Mucosa of descending colon (tissue), 3 donors: ENCODE data around the gene KIRREL3. TPM values are rescaled to one million over a fixed set of nuclear protein-coding genes. Genes with fewer than 3 reads are reported as not detected.

Source experiments
- ATAC-seq: fragments of 200-7000 bp; cut with Tn5 transposase; one replicate; pipeline ENCODE4 v1.9.1; 2020; ENCODE audit warnings: mild to moderate bottlenecking, moderate library complexity
- DNase-seq, 3 donors: peaks; one replicate each; pipeline ENCODE4 v3.0.0-alpha.2; 2020
- H3K36me3 ChIP-seq: fragments of 200-600 bp; one replicate; pipeline ENCODE4 v1.8.0; 2021; ENCODE audit warnings: low read depth, mild to moderate bottlenecking
- H3K4me1 ChIP-seq: fragments of 200-600 bp; one replicate; pipeline ENCODE4 v1.8.0; 2021; ENCODE audit warnings: low read depth, mild to moderate bottlenecking
- H3K4me3 ChIP-seq: fragments of 200-600 bp; one replicate; pipeline ENCODE4 v1.8.0; 2021; ENCODE audit warnings: mild to moderate bottlenecking
- H3K9me3 ChIP-seq: fragments of 200-600 bp; one replicate; pipeline ENCODE4 v1.8.0; 2021; ENCODE audit warnings: mild to moderate bottlenecking
- CTCF ChIP-seq: fragments of 200-600 bp; IDR thresholded peaks from one replicate; pipeline ENCODE4 v1.8.0; 2022; ENCODE audit warnings: antibody characterized with exemption, mild to moderate bottlenecking
- intact Hi-C, 2 donors: fragments of 100-400 bp; cut with DNase I in 1 of 2; cut with micrococcal nuclease in 1 of 2; formaldehyde crosslinking; loops; one replicate each; pipeline versions ENCODE4 v1.11.0 to v1.11.1; 2022; cut with DNase I, micrococcal nuclease
- total RNA-seq, 3 donors: library from RNA; stranded (reverse); fragmentation: NEBNext Ultra II Directional in 2 of 3; extraction: Animal tissue kit (Norgen Biotek cat#: 25700) in 2 of 3; gene quantifications; one replicate each; pipeline versions ENCODE4 v1.2.1 to v1.2.4, GENCODE V29; 2021 to 2023
- donor health status: DM: no; HTN: no; CAD: no; lungs with moderate emphysema.
- donor health status: DM: no; HTN: no; CAD: no.
- donor health status: DM: no; HTN: yes; CAD: no.

Gene KIRREL3
- total RNA-seq, 3 donors from 2014 or later = 0.23 to 2.4 (median 0.70) TPM

GRCh38 chr11:126594921-126595367, 405.6 kb downstream of the KIRREL3 start:
- no peak for TF ChIP-seq CTCF
- intact Hi-C loops = no loop called here
- DNase-seq (no peak), ATAC-seq (no peak)
- H3K4me3 ChIP-seq = no peak overlapping the region
- H3K9me3 ChIP-seq = no peaks in the 10 kb centered on the region
- H3K36me3 ChIP-seq = no peaks in the 10 kb centered on the region
- H3K4me1 ChIP-seq = no peaks in the 10 kb centered on the region

- intact Hi-C loops = no loop called here
- Histone ChIP-seq H3K4me3 (no peak overlapping the region), H3K36me3 (no peaks in the 10 kb centered on the region), H3K4me1 (no peaks in the 10 kb centered on the region), H3K9me3 (no peaks in the 10 kb centered on the region)
- ATAC-seq (peak; percentile 45), DNase-seq (peak in 1 of 3 donors; percentile 7)
- no peak for TF ChIP-seq CTCF
Observed at GRCh38 chr11:126592496-126593410, 407.8 kb downstream of the KIRREL3 start.

GRCh38 chr11:126591966-126592489, 408.5 kb downstream of the KIRREL3 start:
- no peaks in the 10 kb centered on the region for H3K9me3 ChIP-seq
- H3K36me3 ChIP-seq = no peaks in the 10 kb centered on the region
- no peaks in the 10 kb centered on the region for H3K4me1 ChIP-seq
- DNase-seq = no peak
- no peak for ATAC-seq
- TF ChIP-seq CTCF = no peak
- no peak overlapping the region for H3K4me3 ChIP-seq
- intact Hi-C loops = no loop called here

GRCh38 chr11:126589492-126589803, 411.1 kb downstream of the KIRREL3 start:
- no peak for TF ChIP-seq CTCF
- intact Hi-C loops = no loop called here
- no peaks in the 10 kb centered on the region for H3K9me3 ChIP-seq
- no peaks in the 10 kb centered on the region for H3K36me3 ChIP-seq
- no peak overlapping the region for H3K4me3 ChIP-seq
- H3K4me1 ChIP-seq = no peaks in the 10 kb centered on the region
- ATAC-seq (no peak), DNase-seq (no peak)

GRCh38 chr11:126588630-126589491, 411.7 kb downstream of the KIRREL3 start:
- ATAC-seq (no peak), DNase-seq (no peak)
- intact Hi-C loops = no loop called here
- no peak for TF ChIP-seq CTCF
- no peaks in the 10 kb centered on the region for H3K4me1 ChIP-seq
- H3K9me3 ChIP-seq = no peaks in the 10 kb centered on the region
- no peak overlapping the region for H3K4me3 ChIP-seq
- H3K36me3 ChIP-seq = no peaks in the 10 kb centered on the region
